Embryonic facial prominence (tissue), 1 donor: ENCODE data around the gene ALB.

Experiments used
- DNase-seq: peaks from one replicate; pipeline ENCODE4 v3.0.0-alpha.2; 2016; ENCODE audit errors: extremely low spot score

ALB gene

GRCh38 chr4:73408181-73408867, 4.2 kb downstream of the ALB start:
- DNase-seq: no peak

- DNase-seq: no peak
Observed at GRCh38 chr4:73409012-73409862, 5.2 kb downstream of the ALB start.

- no peak for DNase-seq
Observed at GRCh38 chr4:73409978-73410548, 6.0 kb downstream of the ALB start.

GRCh38 chr4:73410916-73411730, 7.0 kb downstream of the ALB start:
- no peak for DNase-seq

GRCh38 chr4:73411731-73412414, 7.8 kb downstream of the ALB start:
- no peak for DNase-seq

- DNase-seq: no peak
Observed at GRCh38 chr4:73413294-73413755, 9.2 kb downstream of the ALB start.

- DNase-seq: no peak
Observed at GRCh38 chr4:73414936-73415271, 10.8 kb downstream of the ALB start.

- DNase-seq: no peak
Observed at GRCh38 chr4:73415807-73416238, 11.7 kb downstream of the ALB start.

GRCh38 chr4:73416423-73417087, 12.5 kb downstream of the ALB start:
- DNase-seq: no peak

- no peak for DNase-seq
Observed at GRCh38 chr4:73417342-73417741, 13.3 kb downstream of the ALB start.

GRCh38 chr4:73417973-73418372, 13.9 kb downstream of the ALB start:
- no peak for DNase-seq

- DNase-seq: no peak
Observed at GRCh38 chr4:73418677-73419076, 14.6 kb downstream of the ALB start.

GRCh38 chr4:73419106-73420038, 15.3 kb downstream of the ALB start:
- DNase-seq: no peak

- DNase-seq: no peak
Observed at GRCh38 chr4:73420615-73421014, 16.5 kb downstream of the ALB start.

GRCh38 chr4:73421708-73422457, 17.8 kb downstream of the ALB start:
- no peak for DNase-seq

- DNase-seq: no peak
Observed at GRCh38 chr4:73422458-73422752, 18.3 kb downstream of the ALB start.

GRCh38 chr4:73423184-73423583, 19.1 kb downstream of the ALB start:
- DNase-seq: no peak

GRCh38 chr4:73426666-73427065, 22.6 kb downstream of the ALB start:
- DNase-seq: no peak

GRCh38 chr4:73429118-73429517, 25.0 kb downstream of the ALB start:
- no peak for DNase-seq
